Loucy (cell line): ENCODE data around the gene ARSI.

Experiments
- CTCF ChIP-seq: fragments of 200-600 bp; sonication (generic); conservative IDR thresholded peaks from 2 replicates; pipeline ENCODE4 v1.5.1; 2014; ENCODE audit warnings: mild to moderate bottlenecking, antibody characterized with exemption, low read length
- EZH2phosphoT487 ChIP-seq: fragments of 200-600 bp; IDR thresholded peaks from 2 replicates; pipeline ENCODE4 v1.6.1; 2018; ENCODE audit warnings: antibody characterized with exemption, mild to moderate bottlenecking, moderate library complexity, borderline replicate concordance

DNA sequence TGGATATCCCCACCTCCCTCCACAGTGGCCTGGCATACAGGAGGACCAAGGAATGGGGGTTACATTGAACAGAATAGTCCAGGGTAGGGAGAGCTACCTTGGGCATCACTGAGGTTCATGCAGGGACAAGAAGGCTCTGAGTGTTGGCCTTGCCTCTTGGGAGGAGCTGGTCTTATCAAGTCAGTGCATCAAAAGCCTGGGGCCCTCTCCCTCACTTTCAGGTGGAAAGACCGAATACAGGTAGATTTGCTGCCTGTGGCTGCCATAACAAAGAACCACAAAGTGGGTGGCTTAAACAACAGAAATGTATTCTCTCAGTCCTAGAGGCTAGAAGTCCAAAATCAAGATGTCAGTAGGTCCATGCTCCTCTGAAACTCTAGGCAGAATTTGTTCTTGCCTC, 18.5 kb upstream of the ARSI start:
- TF ChIP-seq CTCF: no peak
- no peak for TF ChIP-seq EZH2phosphoT487
